GM12801 (cell line): ENCODE results near the gene PDAP1.

Experiments
- TF ChIP-seq, protein P1 (sequence below): IDR thresholded peaks from one replicate; pipeline ENCODE4 v1.5.1; 2011; ENCODE audit warnings: control low read depth; ENCODE audit not compliant: insufficient read length; ENCODE audit errors: extremely low read depth

Gene PDAP1

DNA sequence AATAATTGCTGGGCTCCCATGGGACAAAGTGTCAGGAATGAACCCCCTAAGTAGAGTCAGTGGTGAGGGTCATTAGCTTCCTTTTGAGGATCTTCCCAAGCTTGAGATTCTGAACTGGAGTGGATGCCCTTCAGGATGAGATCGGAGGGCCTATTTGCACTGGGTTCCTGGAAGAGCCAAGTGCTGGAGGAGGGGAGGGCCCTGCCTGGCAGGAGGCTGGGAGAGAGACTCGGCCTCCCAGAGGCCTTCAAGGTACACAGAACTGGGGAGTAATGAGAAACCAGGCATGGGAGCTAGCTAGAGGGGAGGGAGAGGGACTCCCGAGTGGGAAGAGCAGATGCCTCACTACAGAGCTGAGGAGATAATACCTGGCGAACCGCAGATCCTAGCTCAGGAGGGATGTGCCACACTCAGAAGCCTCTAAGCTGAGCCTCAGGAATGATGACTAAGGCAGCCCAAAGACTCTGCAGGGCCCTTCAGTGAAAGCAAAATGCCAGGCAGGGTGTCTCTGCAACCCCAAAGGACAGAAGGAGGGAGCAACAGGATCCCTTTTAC, 9.4 kb downstream of the PDAP1 start:
- TF ChIP-seq, protein P1, sequence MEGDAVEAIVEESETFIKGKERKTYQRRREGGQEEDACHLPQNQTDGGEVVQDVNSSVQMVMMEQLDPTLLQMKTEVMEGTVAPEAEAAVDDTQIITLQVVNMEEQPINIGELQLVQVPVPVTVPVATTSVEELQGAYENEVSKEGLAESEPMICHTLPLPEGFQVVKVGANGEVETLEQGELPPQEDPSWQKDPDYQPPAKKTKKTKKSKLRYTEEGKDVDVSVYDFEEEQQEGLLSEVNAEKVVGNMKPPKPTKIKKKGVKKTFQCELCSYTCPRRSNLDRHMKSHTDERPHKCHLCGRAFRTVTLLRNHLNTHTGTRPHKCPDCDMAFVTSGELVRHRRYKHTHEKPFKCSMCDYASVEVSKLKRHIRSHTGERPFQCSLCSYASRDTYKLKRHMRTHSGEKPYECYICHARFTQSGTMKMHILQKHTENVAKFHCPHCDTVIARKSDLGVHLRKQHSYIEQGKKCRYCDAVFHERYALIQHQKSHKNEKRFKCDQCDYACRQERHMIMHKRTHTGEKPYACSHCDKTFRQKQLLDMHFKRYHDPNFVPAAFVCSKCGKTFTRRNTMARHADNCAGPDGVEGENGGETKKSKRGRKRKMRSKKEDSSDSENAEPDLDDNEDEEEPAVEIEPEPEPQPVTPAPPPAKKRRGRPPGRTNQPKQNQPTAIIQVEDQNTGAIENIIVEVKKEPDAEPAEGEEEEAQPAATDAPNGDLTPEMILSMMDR = no peak

DNA sequence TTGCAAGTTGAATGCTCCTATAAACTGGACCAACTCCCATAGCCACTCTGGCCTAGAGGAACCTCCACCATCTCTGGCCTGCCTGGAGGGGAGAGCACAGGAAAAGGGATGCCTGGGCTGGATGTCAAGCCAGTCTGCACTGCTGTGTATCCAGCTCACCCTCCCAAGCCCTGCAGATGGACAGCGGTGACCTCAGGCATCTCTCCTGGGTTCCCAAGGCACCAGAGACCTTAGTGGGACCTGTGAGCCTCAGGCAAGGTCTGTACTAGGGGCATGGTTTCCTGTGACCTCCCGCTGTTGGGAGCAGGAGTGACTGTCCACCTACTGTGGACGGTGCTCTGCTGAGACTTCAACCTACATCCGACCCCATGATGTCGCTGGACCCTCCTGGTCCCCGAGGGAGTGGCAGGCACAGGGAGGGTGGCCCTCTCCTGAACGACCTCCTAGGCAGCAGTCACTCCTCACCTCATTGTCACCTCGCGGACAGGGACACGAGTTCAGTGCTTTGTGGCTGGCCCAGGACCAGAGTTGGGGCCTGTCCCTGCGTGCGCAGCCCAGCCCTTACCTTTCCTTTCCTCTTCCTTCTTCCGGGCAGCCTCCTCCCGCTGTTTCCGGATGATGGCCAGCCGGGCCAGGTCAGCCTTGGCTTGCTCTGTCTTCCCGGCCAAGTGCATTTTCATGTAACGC, 11.0 kb downstream of the PDAP1 start:
- TF ChIP-seq, protein P1 = no peak

DNA sequence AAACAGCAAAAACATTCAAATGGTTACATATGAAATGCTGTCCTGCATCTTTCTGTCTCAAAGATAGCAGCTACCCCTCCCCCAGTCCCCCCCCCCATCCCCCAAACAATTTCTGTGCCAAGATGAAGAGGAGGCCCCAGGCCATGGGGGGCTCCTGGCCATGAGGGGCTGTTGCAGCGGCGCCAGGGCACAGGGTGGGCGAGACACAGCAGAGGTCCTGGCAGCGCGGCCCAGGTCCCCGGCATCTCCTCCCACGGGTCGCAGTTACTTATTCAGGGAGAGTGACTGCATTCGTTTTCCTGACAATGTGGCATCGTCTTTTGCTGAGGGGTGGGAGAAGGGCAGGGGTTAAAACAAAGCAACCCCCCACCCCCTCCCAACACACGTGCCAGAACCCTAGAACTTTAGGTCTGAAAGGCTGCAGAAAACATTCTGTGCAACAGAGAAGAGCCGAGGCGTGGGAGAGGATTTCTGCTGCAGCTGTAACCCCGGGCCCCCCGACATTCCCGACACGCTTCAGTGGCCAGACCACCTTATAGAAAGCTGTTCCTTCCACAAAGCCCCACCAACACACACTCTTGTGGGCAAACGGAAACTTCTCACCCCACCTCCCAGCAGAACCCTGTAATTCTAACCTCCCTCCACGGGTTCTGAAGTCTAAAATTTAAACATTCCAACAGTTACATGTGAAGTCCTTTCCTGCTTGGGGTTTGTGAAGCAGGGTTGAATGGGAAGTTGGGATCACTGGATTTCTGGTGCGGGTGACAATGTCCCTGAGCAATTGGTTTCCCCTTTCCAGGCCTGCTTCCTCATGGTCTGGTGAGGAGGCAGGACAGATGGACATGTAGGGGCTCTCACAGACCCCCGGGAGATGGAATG, 11.7 kb downstream of the PDAP1 start:
- TF ChIP-seq, protein P1 = no peak

DNA sequence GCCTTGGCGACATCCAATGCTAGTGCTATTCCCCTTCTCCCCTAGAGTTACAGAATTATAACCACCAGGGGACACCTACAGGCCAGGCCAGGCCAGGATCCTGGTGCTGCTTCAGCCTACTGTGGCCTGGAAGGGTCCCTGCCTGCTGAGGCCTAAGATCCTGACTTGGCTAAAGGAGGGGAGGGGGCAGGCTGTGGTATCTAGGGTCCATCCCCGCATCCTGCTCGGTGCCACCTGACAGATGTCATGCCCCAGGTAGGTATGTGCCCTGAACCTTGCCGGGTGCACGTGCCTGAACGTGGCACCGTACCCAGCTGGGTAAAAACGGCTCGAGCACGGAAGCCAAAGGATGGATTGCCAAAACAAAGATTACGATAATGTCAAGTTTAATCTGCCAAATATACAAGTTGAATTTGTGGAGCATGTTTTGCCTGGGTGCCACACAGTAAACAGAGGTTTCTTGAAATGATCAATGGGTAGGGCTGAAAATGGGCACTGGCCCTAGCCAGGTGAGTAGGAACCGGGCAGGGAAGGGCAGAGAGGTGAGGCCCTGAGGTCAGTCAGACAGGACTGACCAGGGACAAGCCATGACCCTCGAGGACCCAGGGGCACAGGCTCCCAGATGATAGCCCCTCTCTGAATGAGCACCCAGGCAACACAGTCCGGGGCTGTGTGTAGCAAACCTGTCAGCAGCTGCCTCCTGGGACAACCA, 12.6 kb downstream of the PDAP1 start:
- TF ChIP-seq, protein P1 = no peak

DNA sequence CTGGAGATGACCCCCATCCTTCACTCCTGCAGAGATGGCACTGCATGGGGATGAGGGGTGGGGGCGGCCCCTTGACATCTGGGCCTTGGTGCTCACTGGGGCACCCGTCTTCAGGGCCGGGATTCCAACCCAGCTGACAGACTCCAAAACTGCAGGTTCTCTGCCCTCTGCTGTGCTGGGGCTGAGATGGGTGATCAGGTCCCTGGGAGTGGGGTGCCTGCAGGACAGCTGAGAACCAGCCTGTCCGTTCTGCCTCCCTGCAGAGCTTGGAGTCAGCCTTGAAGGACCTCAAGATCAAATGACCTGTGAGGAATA, 14.3 kb downstream of the PDAP1 start:
- TF ChIP-seq, protein P1 = no peak

DNA sequence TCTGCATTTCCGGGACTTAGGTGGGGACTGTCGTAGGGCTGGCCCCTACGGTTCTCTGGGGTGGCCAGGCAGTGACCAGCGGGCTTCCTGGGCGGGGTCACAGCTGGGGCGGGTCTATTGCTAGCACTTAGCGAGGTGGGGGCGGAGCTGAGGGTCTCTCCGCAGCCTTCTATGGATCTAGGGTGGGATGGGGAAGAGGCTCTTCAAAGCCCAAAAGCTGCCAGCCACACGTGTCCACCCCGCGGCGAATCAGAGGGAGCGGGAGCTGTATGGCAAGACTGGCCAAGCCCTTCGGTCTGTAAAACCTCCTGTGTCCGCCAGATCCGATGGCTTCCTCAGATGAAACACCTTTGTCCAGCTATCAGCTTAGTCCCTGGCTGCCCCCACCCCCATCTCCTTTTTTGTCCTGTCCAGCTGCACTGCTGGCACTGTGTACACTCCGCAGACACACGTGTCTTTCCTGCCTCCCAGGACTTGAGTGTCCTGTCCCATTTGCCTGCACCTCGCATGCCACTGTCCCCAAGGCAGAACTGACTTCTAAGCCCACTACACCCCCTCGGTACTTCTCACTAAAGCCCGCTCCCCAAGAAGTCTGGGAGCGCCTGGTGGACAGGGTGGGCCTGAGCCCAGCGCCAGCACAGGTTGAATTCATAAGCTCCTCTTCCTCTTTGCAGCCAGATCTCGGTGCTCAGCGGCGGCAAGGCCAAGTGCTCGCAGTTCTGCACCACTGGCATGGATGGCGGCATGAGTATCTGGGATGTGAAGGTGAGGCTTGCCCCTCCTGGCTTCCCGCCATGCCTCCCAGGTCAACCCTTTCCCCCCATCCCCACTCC, 14.8 kb downstream of the PDAP1 start:
- TF ChIP-seq, protein P1 = no peak
